HCT116 (cell line): ENCODE results near the gene CDYL. TPM values are rescaled to one million over a fixed set of nuclear protein-coding genes. Genes with fewer than 3 reads are reported as not detected.

Experiments
- ATAC-seq: fragments of 200-7000 bp; cut with Tn5 transposase; 2 replicates; pipeline ENCODE4 v1.9.1; 2020; ENCODE audit warnings: mild to moderate bottlenecking, moderate library complexity
- BruUV-seq: library from RNA; stranded (reverse); fragments of 400-500 nt; replicated peaks from 2 replicates; lab custom pipeline; 2021; lab: Mats Ljungman, UMichigan
- CTCF ChIA-PET: fragments of 300-600 bp; sonication (Branson Sonifier 250); formaldehyde crosslinking; loops from one replicate; lab custom pipeline; 2021; ENCODE audit warnings: antibody characterized with exemption; lab: Charles Lee
- POLR2A ChIA-PET: fragments of 300-600, 350-600 bp; sonication (Branson Sonifier 250); formaldehyde crosslinking; loops from one replicate; lab custom pipeline; 2021; ENCODE audit warnings: antibody characterized with exemption; lab: Charles Lee
- RAD21 ChIA-PET, 2 experiments: fragments of 300-600 bp; sonication (Branson Sonifier 250); formaldehyde crosslinking; loops; one replicate each; lab custom pipeline; 2023; ENCODE audit warnings: low total read pairs in 2 of 2; ENCODE audit not compliant: uncharacterized antibody in 2 of 2, unreplicated experiment in 2 of 2, low non-redundant PET in 1 of 2; lab: Charles Lee
- DNase-seq: peaks from one replicate; pipeline ENCODE4 v3.0.0-alpha.2; 2010; ENCODE audit warnings: low read depth, low spot score
- H2AFZ ChIP-seq: fragments of 200-600 bp; shearing (Covaris generic), sonication (generic); 2 replicates; pipeline ENCODE4 v1.6.1; 2017; ENCODE audit warnings: low read depth, mixed run types, mixed read lengths, antibody characterized with exemption, low read length; ENCODE audit not compliant: poor library complexity, severe bottlenecking
- H3K27ac ChIP-seq: 2 replicates; pipeline ENCODE4 v1.5.1; 2012; ENCODE audit warnings: low read depth, low read length
- H3K27me3 ChIP-seq: fragments of 200-600 bp; sonication (generic); 2 replicates; pipeline ENCODE4 v1.6.1; 2016; ENCODE audit warnings: mixed run types, low read length, mixed read lengths; ENCODE audit not compliant: insufficient read depth
- H3K36me3 ChIP-seq, 2 experiments: fragments of 200-500 bp in 1 of 2; fragments of 200-600 bp in 1 of 2; sonication (Bioruptor generic) in 1 of 2; sonication (generic) in 1 of 2; 2 replicates each; pipeline versions ENCODE4 v1.5.1 to v1.6.1; 2014 to 2016; ENCODE audit warnings: low read length in 2 of 2, inconsistent platforms in 1 of 2, mixed read lengths in 1 of 2, mixed run types in 1 of 2; ENCODE audit not compliant: insufficient read depth in 2 of 2, control insufficient read depth in 1 of 2
- H3K4me1 ChIP-seq, 2 experiments: fragments of 200-600 bp in 1 of 2; sonication (generic) in 1 of 2; 2 replicates each; pipeline versions ENCODE4 v1.5.1 to v1.6.1; 2012 to 2017; ENCODE audit warnings: low read length in 2 of 2, inconsistent platforms in 1 of 2, mild to moderate bottlenecking in 1 of 2, mixed read lengths in 1 of 2, mixed run types in 1 of 2, moderate library complexity in 1 of 2; ENCODE audit not compliant: insufficient read depth in 2 of 2, control insufficient read depth in 1 of 2
- H3K4me2 ChIP-seq: fragments of 200-600 bp; sonication (generic); 2 replicates; pipeline ENCODE4 v1.6.1; 2017; ENCODE audit warnings: mixed run types, low read length, mixed read lengths
- H3K4me3 ChIP-seq, 2 experiments: fragments of 200-600 bp in 1 of 2; sonication (generic) in 1 of 2; replicated peaks in 1 of 2; 2 replicates each; pipeline ENCODE4 v1.5.1; 2011 to 2016; ENCODE audit warnings: low read length in 2 of 2, control low read depth in 1 of 2, low read depth in 1 of 2, mild to moderate bottlenecking in 1 of 2, mixed read lengths in 1 of 2, mixed run types in 1 of 2
- H3K79me2 ChIP-seq: fragments of 200-600 bp; sonication (generic); 2 replicates; pipeline ENCODE4 v1.6.1; 2017; ENCODE audit warnings: mild to moderate bottlenecking, mixed run types, low read length, moderate library complexity, mixed read lengths; ENCODE audit not compliant: insufficient read depth
- H3K9ac ChIP-seq: fragments of 200-600 bp; sonication (generic); 2 replicates; pipeline ENCODE4 v1.6.1; 2016; ENCODE audit warnings: low read length, mixed read lengths
- H3K9me2 ChIP-seq: fragments of 200-600 bp; sonication (generic), shearing (Covaris generic); 2 replicates; pipeline ENCODE4 v1.6.1; 2017; ENCODE audit warnings: mixed run types, mild to moderate bottlenecking, moderate library complexity; ENCODE audit not compliant: insufficient read depth
- H3K9me3 ChIP-seq, 2 experiments: fragments of 200-500 bp in 1 of 2; fragments of 200-600 bp in 1 of 2; sonication (Bioruptor generic) in 1 of 2; sonication (generic) in 1 of 2; 2 replicates each; pipeline ENCODE4 v1.6.1; 2014 to 2017; ENCODE audit warnings: low read length in 2 of 2, mixed read lengths in 2 of 2, inconsistent platforms in 1 of 2, low read depth in 1 of 2, mild to moderate bottlenecking in 1 of 2, mixed run types in 1 of 2, moderate library complexity in 1 of 2; ENCODE audit not compliant: control insufficient read depth in 1 of 2, insufficient read depth in 1 of 2
- H4K20me1 ChIP-seq: fragments of 200-600 bp; sonication (generic), shearing (Covaris generic); 2 replicates; pipeline ENCODE4 v1.6.1; 2017; ENCODE audit warnings: mixed run types, mild to moderate bottlenecking, moderate library complexity; ENCODE audit not compliant: insufficient read depth
- CEBPB ChIP-seq: IDR thresholded peaks from 2 replicates; pipeline ENCODE4 v1.6.1; 2012; ENCODE audit warnings: low read depth
- EZH2 ChIP-seq: fragments of 200-600 bp; sonication (generic); IDR thresholded peaks from 2 replicates; pipeline ENCODE4 v1.6.1; 2017; ENCODE audit warnings: antibody characterized with exemption, mixed run types
- FOSL1 ChIP-seq: IDR thresholded peaks from 2 replicates; pipeline ENCODE4 v1.6.1; 2012; ENCODE audit warnings: low read depth
- POLR2A ChIP-seq: IDR thresholded peaks from 2 replicates; pipeline ENCODE4 v1.7.0; 2011; ENCODE audit warnings: borderline replicate concordance; ENCODE audit not compliant: insufficient read depth, insufficient read length; ENCODE audit errors: extremely low read depth
- POLR2AphosphoS5 ChIP-seq: IDR thresholded peaks from 2 replicates; pipeline ENCODE4 v1.6.1; 2011; ENCODE audit warnings: mild to moderate bottlenecking, low read depth, low read length, moderate library complexity
- REST ChIP-seq: IDR thresholded peaks from 2 replicates; pipeline ENCODE4 v1.6.1; 2012; ENCODE audit warnings: low read depth
- SIN3A ChIP-seq: IDR thresholded peaks from 2 replicates; pipeline ENCODE4 v1.6.1; 2012; ENCODE audit warnings: low read depth
- SP1 ChIP-seq: IDR thresholded peaks from 2 replicates; pipeline ENCODE4 v1.6.1; 2012; ENCODE audit warnings: low read depth
- ZNF274 ChIP-seq: fragments of 200-500 bp; sonication (Bioruptor generic); IDR thresholded peaks from 2 replicates; pipeline ENCODE4 v1.6.1; 2014; ENCODE audit warnings: mild to moderate bottlenecking, low read depth, low read length, inconsistent platforms
- intact Hi-C: fragments of 100-400 bp; cut with micrococcal nuclease; formaldehyde crosslinking; loops from 2 replicates; pipeline ENCODE4 v1.10.0; 2022
- total RNA-seq: library from RNA; stranded (reverse); gene quantifications from one replicate; pipeline ENCODE4 v1.2.1, GENCODE V29; 2021; ENCODE audit not compliant: unreplicated experiment

The CDYL gene
- total RNA-seq, 1 experiment from 2014 or later = 42.6 TPM

DNA sequence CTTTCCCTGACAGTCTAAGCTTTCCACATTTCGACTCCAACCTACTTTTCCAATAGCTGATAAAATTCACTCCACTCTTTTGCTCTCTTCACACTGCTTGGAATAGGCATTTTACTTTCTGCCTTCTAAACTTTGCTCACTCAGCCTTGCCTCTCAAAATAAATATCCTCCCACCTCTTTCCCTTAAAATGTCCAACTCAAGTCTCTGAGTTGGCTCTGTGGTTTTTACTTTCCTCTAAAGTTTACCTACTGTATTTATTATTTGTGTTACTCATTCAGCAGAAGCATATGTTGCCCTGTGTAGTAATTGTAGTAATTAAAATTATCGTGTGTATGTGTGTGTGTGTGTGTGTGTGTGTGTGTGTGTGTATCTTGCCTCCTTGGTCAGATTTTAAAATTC is 20.0 kb upstream of the CDYL start:
- Histone ChIP-seq H4K20me1 (no peaks in the 10 kb centered on the region), H3K27me3 (no peaks in the 10 kb centered on the region), H3K9ac (no peak overlapping the region), H3K4me1 (no peaks in the 10 kb centered on the region), H3K79me2 (no peaks in the 10 kb centered on the region), H3K36me3 (no peaks in the 10 kb centered on the region), H3K9me3 (no peaks in the 10 kb centered on the region), H3K4me3 (no peak overlapping the region), H3K27ac (no peak overlapping the region), H3K9me2 (no peaks in the 10 kb centered on the region), H3K4me2 (no peak overlapping the region), H2AFZ (no peak overlapping the region)
- no peak for ATAC-seq
- no peak for TF ChIP-seq EZH2
- no peak for TF ChIP-seq REST
- no peak for TF ChIP-seq SP1
- no peak for TF ChIP-seq SIN3A
- TF ChIP-seq POLR2A = no peak
- TF ChIP-seq CEBPB = no peak
- no peak for TF ChIP-seq FOSL1
- TF ChIP-seq POLR2AphosphoS5 = no peak
- no peak for TF ChIP-seq ZNF274
- DNase-seq = no peak
- intact Hi-C loops = no loop called here
- BruUV-seq = no TSS peak
- POLR2A ChIA-PET = no interaction called here
- RAD21 ChIA-PET = no interaction called here
- CTCF ChIA-PET = no interaction called here
